Endothelial cell of umbilical vein (primary cell): ENCODE measurements around the gene RYR2. TPM values are rescaled to one million over a fixed set of nuclear protein-coding genes. Genes with fewer than 3 reads are reported as not detected.

Experiments used
- BruUV-seq: library from RNA; stranded (reverse); fragments of 400-500 nt; replicated peaks from 2 replicates; lab custom pipeline; 2021; lab: Mats Ljungman, UMichigan
- CTCF ChIA-PET: fragments of 300-600, 350-600 bp; sonication (Branson Sonifier 250); formaldehyde crosslinking; loops from one replicate; lab custom pipeline; 2021; ENCODE audit warnings: antibody characterized with exemption, inconsistent platforms; lab: Charles Lee
- POLR2A ChIA-PET: fragments of 300-600, 350-600 bp; sonication (Branson Sonifier 250); formaldehyde crosslinking; loops from one replicate; lab custom pipeline; 2021; ENCODE audit warnings: antibody characterized with exemption, inconsistent platforms; lab: Charles Lee
- DNase-seq: peaks from one replicate; pipeline ENCODE4 v3.0.0-alpha.2; 2011; ENCODE audit warnings: low read depth, low spot score
- FAIRE-seq: peaks from 2 replicates; lab custom pipeline; 2011; peaks lifted over from hg19 to GRCh38; lab: Jason Lieb, UNC
- H2AFZ ChIP-seq: 2 replicates; pipeline ENCODE4 v1.6.0; 2012; ENCODE audit warnings: low read depth, low read length, control low read depth, inconsistent platforms
- H3K27ac ChIP-seq: 2 replicates; pipeline ENCODE4 v1.5.1; 2011; ENCODE audit warnings: low read depth, mild to moderate bottlenecking, control low read depth, low read length, moderate library complexity; ENCODE audit not compliant: insufficient read depth
- H3K27me3 ChIP-seq, 2 experiments: 2 replicates each; pipeline versions ENCODE4 v1.6.0 to v1.6.1; 2011; ENCODE audit warnings: low read length in 2 of 2, mixed read lengths in 1 of 2; ENCODE audit not compliant: control insufficient read depth in 2 of 2, insufficient read depth in 2 of 2
- H3K36me3 ChIP-seq, 2 experiments: 2 replicates in 1 of 2; 3 replicates in 1 of 2; pipeline ENCODE4 v1.5.1; 2011; ENCODE audit warnings: low read length in 2 of 2, mild to moderate bottlenecking in 1 of 2, moderate library complexity in 1 of 2; ENCODE audit not compliant: control insufficient read depth in 2 of 2, insufficient read depth in 2 of 2; ENCODE audit errors: extremely low read depth in 1 of 2
- H3K4me1 ChIP-seq: 3 replicates; pipeline ENCODE4 v1.5.1; 2011; ENCODE audit warnings: mild to moderate bottlenecking, low read length; ENCODE audit not compliant: control insufficient read depth, insufficient read depth; ENCODE audit errors: extremely low read depth
- H3K4me2 ChIP-seq: 2 replicates; pipeline ENCODE4 v1.6.1; 2011; ENCODE audit warnings: low read length, control low read depth, mixed read lengths; ENCODE audit not compliant: insufficient read depth
- H3K4me3 ChIP-seq, 3 experiments: fragments of 200-600 bp in 1 of 3; sonication (generic), shearing (Covaris generic) in 1 of 3; replicated peaks in 1 of 3; 2 replicates each; pipeline ENCODE4 v1.5.1; 2011 to 2016; ENCODE audit warnings: control low read depth in 3 of 3, low read length in 3 of 3, mild to moderate bottlenecking in 2 of 3, inconsistent platforms in 1 of 3, low read depth in 1 of 3, moderate library complexity in 1 of 3; ENCODE audit not compliant: insufficient read depth in 1 of 3
- H3K79me2 ChIP-seq: 2 replicates; pipeline ENCODE4 v1.6.0; 2012; ENCODE audit warnings: low read length, inconsistent platforms; ENCODE audit not compliant: control insufficient read depth, insufficient read depth
- H3K9ac ChIP-seq: replicated peaks from 2 replicates; pipeline ENCODE3; 2011; ENCODE audit warnings: low read length, control low read depth; ENCODE audit not compliant: insufficient read depth; ENCODE audit errors: extremely low read depth
- H3K9me1 ChIP-seq: replicated peaks from 3 replicates; pipeline ENCODE4 v1.6.0; 2011; ENCODE audit warnings: mild to moderate bottlenecking, low read length; ENCODE audit not compliant: control insufficient read depth, insufficient read depth; ENCODE audit errors: extremely low read depth
- H3K9me3 ChIP-seq: replicated peaks from 2 replicates; pipeline ENCODE4 v1.5.1; 2012; ENCODE audit warnings: low read length, inconsistent platforms; ENCODE audit not compliant: control insufficient read depth, insufficient read depth
- H4K20me1 ChIP-seq: replicated peaks from 2 replicates; pipeline ENCODE3; 2011; ENCODE audit warnings: mild to moderate bottlenecking, low read length; ENCODE audit not compliant: control insufficient read depth, insufficient read depth; ENCODE audit errors: extremely low read depth
- CTCF ChIP-seq, 2 donors: IDR thresholded peaks; 1 replicate in 1 of 2; 2 replicates in 1 of 2; pipeline ENCODE4 v1.5.1; 2011; ENCODE audit warnings: low read length in 2 of 2, mild to moderate bottlenecking in 2 of 2, moderate library complexity in 2 of 2, control low read depth in 1 of 2, inconsistent platforms in 1 of 2, low read depth in 1 of 2; ENCODE audit not compliant: insufficient read depth in 1 of 2; ENCODE audit errors: extremely low read depth in 1 of 2
- EZH2 ChIP-seq: IDR thresholded peaks from 2 replicates; pipeline ENCODE4 v1.6.1; 2012; ENCODE audit warnings: borderline replicate concordance, low read depth, mild to moderate bottlenecking, moderate library complexity, low read length, inconsistent platforms; ENCODE audit not compliant: severe bottlenecking
- FOS ChIP-seq: IDR thresholded peaks from 2 replicates; pipeline ENCODE4 v1.6.1; 2011; ENCODE audit warnings: mild to moderate bottlenecking, low read length, moderate library complexity, borderline replicate concordance; ENCODE audit not compliant: insufficient read depth
- GATA2 ChIP-seq: IDR thresholded peaks from 2 replicates; pipeline ENCODE4 v1.7.0; 2011; ENCODE audit warnings: low read depth, mild to moderate bottlenecking, moderate library complexity, mixed read lengths, low read length; ENCODE audit not compliant: insufficient read length, insufficient read depth
- JUN ChIP-seq: IDR thresholded peaks from 2 replicates; pipeline ENCODE4 v1.6.1; 2011; ENCODE audit warnings: borderline replicate concordance, low read depth; ENCODE audit not compliant: insufficient read length, insufficient read depth
- MAX ChIP-seq: IDR thresholded peaks from 2 replicates; pipeline ENCODE4 v1.6.1; 2011; ENCODE audit not compliant: insufficient read depth, insufficient read length
- MYC ChIP-seq: IDR thresholded peaks from one replicate; pipeline ENCODE4 v1.6.1; 2011; ENCODE audit warnings: mild to moderate bottlenecking, low read depth, low read length
- POLR2A ChIP-seq: IDR thresholded peaks from 2 replicates; pipeline ENCODE4 v1.6.1; 2012; ENCODE audit warnings: low read depth, mild to moderate bottlenecking, control low read depth, low read length
- POLR2AphosphoS5 ChIP-seq: IDR thresholded peaks from 2 replicates; pipeline ENCODE4 v1.6.1; 2012; ENCODE audit warnings: low read depth, mild to moderate bottlenecking, control low read depth, low read length, moderate library complexity; ENCODE audit not compliant: insufficient read depth
- dilution Hi-C: fragments of 300-500 bp; cut with MboI; formaldehyde crosslinking; loops from one replicate; pipeline ENCODE4 v1.15.0; 2019; ENCODE audit warnings: low sequenced_read_pairs; ENCODE audit not compliant: extremely low pct_ligation_motif_present
- intact Hi-C: fragments of 100-400 bp; cut with micrococcal nuclease; formaldehyde crosslinking; loops from one replicate; pipeline ENCODE4 v1.10.0; 2022
- polyA plus RNA-seq, 4 experiments: library from polyadenylated mRNA; depleted of rRNA in 3 of 4; stranded (reverse) in 3 of 4; unstranded in 1 of 4; fragments of >200 nt; gene quantifications; 2 replicates each; pipeline versions ENCODE4 v1.2.1 to v1.2.3, GENCODE V29; 2011 to 2012; ENCODE audit warnings: missing spikeins in 1 of 4
- total RNA-seq: library from RNA; stranded (reverse); gene quantifications from 2 replicates; pipeline ENCODE4 v1.2.3, GENCODE V29; 2021

The RYR2 gene
- total and polyA plus RNA-seq, 2 donors (not counting 3 experiments of a cell fraction or from before 2014, with no cell fraction given), result not detected

- H4K20me1 ChIP-seq, result no peaks in the 10 kb centered on the region
- H3K27me3 ChIP-seq, result no peaks in the 10 kb centered on the region
- no peaks in the 10 kb centered on the region for H3K9me1 ChIP-seq
- CTCF ChIA-PET, result no interaction called here
- intact Hi-C loops (no loop called here), dilution Hi-C loops (no loop called here)
- H3K4me1 ChIP-seq, result no peaks in the 10 kb centered on the region
- H3K36me3 ChIP-seq, result no peaks in the 10 kb centered on the region
- BruUV-seq, result no TSS peak
- no peak overlapping the region for H3K4me3 ChIP-seq
- no peak for TF ChIP-seq FOS
- no peak for TF ChIP-seq CTCF (IDR thresholded peaks at IDR 0.05; ENCODE audit: extremely low read depth in 1 of 2, insufficient read depth in 1 of 2, low read depth in 1 of 2, low read length in 2 of 2)
- no peak for TF ChIP-seq JUN
- DNase-seq (no peak), FAIRE-seq (no peak)
- POLR2A ChIA-PET, result no interaction called here
- no peaks in the 10 kb centered on the region for H3K79me2 ChIP-seq
- no peak overlapping the region for H2AFZ ChIP-seq
- no peak overlapping the region for H3K4me2 ChIP-seq
- peaks cover 5% of the 10 kb centered on the region for H3K9me3 ChIP-seq
- H3K27ac ChIP-seq, result no peak overlapping the region
- H3K9ac ChIP-seq, result no peak overlapping the region
These were observed 398.4 kb downstream of the RYR2 start for GRCh38 chr1:237440346-237440745.

- no TSS peak for BruUV-seq
- DNase-seq (no peak), FAIRE-seq (no peak)
- H3K4me2 ChIP-seq, result no peak overlapping the region
- no peak overlapping the region for H3K9ac ChIP-seq
- no peak for TF ChIP-seq MYC
- TF ChIP-seq EZH2, result no peak
- TF ChIP-seq GATA2, result no peak
- TF ChIP-seq POLR2A, result no peak
- no peak for TF ChIP-seq JUN
- no peak for TF ChIP-seq FOS
- TF ChIP-seq POLR2AphosphoS5, result no peak
- no peak for TF ChIP-seq MAX
- no peak for TF ChIP-seq CTCF (IDR thresholded peaks at IDR 0.05; ENCODE audit: extremely low read depth in 1 of 2, insufficient read depth in 1 of 2, low read depth in 1 of 2, low read length in 2 of 2)
- H3K9me3 ChIP-seq, result peaks cover 2% of the 10 kb centered on the region
- CTCF ChIA-PET, result no interaction called here
- intact Hi-C loops, result no loop called here
- H3K9me1 ChIP-seq, result no peaks in the 10 kb centered on the region
- no peak overlapping the region for H3K4me3 ChIP-seq
- H3K4me1 ChIP-seq, result no peaks in the 10 kb centered on the region
- H3K27ac ChIP-seq, result no peak overlapping the region
- no peaks in the 10 kb centered on the region for H3K27me3 ChIP-seq
- POLR2A ChIA-PET, result no interaction called here
- H4K20me1 ChIP-seq, result no peaks in the 10 kb centered on the region
- no peaks in the 10 kb centered on the region for H3K36me3 ChIP-seq
- H3K79me2 ChIP-seq, result no peaks in the 10 kb centered on the region
- H2AFZ ChIP-seq, result no peak overlapping the region
- dilution Hi-C loops, result no loop called here
These were observed 402.3 kb downstream of the RYR2 start for GRCh38 chr1:237444120-237444790.
